Karpas-422 (cell line): ENCODE results near the gene CRYZL1. TPM values are rescaled to one million over a fixed set of nuclear protein-coding genes. Genes with fewer than 3 reads are reported as not detected.
A peak's percentile ranks its signal among the peaks of the same experiment; 100 is the strongest.

Experiments used
- DNase-seq: peaks from one replicate; pipeline ENCODE4 v3.0.0-alpha.2; 2015
- H2AFZ ChIP-seq: fragments of 200-600 bp; sonication (generic); 2 replicates; pipeline ENCODE4 v1.6.1; 2014; ENCODE audit warnings: antibody characterized with exemption, low read length, mixed read lengths
- H3K27ac ChIP-seq: fragments of 200-600 bp; sonication (generic); 2 replicates; pipeline ENCODE4 v1.5.1; 2014; ENCODE audit warnings: mild to moderate bottlenecking, low read length, moderate library complexity
- H3K27me3 ChIP-seq: fragments of 200-600 bp; sonication (generic); 2 replicates; pipeline ENCODE4 v1.6.1; 2014; ENCODE audit warnings: low read length, mixed read lengths
- H3K36me3 ChIP-seq: fragments of 200-600 bp; sonication (generic); 2 replicates; pipeline ENCODE4 v1.6.1; 2014; ENCODE audit warnings: low read length, mixed read lengths; ENCODE audit not compliant: insufficient read depth
- H3K4me1 ChIP-seq: fragments of 200-600 bp; sonication (generic); 2 replicates; pipeline ENCODE4 v1.6.1; 2014; ENCODE audit warnings: mild to moderate bottlenecking, low read length, mixed read lengths
- H3K4me2 ChIP-seq: fragments of 200-600 bp; sonication (generic); 2 replicates; pipeline ENCODE4 v1.6.1; 2014; ENCODE audit warnings: low read length, low read depth, mild to moderate bottlenecking; ENCODE audit not compliant: poor library complexity, severe bottlenecking
- H3K4me3 ChIP-seq: fragments of 200-600 bp; sonication (generic); 2 replicates; pipeline ENCODE4 v1.5.1; 2014; ENCODE audit warnings: mild to moderate bottlenecking, antibody characterized with exemption, low read length, mixed read lengths
- H3K79me2 ChIP-seq: fragments of 200-600 bp; sonication (generic); 2 replicates; pipeline ENCODE4 v1.6.1; 2014; ENCODE audit warnings: mild to moderate bottlenecking, low read length, mixed read lengths
- H3K9ac ChIP-seq: fragments of 200-600 bp; sonication (generic); 2 replicates; pipeline ENCODE4 v1.6.0; 2014; ENCODE audit warnings: low read length
- H3K9me2 ChIP-seq: fragments of 200-600 bp; sonication (generic), shearing (Covaris generic); replicated peaks from 2 replicates; pipeline ENCODE4 v1.6.0; 2014; ENCODE audit warnings: mild to moderate bottlenecking, low read length, moderate library complexity; ENCODE audit not compliant: insufficient read depth
- H3K9me3 ChIP-seq: fragments of 300-700, 200-600 bp; sonication (generic); 2 replicates; pipeline ENCODE4 v1.6.1; 2014; ENCODE audit warnings: low read length, mixed read lengths
- H4K20me1 ChIP-seq: fragments of 200-600 bp; sonication (generic); 2 replicates; pipeline ENCODE4 v1.6.1; 2014; ENCODE audit warnings: mild to moderate bottlenecking, antibody characterized with exemption, low read length, low read depth; ENCODE audit not compliant: insufficient read depth
- total RNA-seq: library from RNA; depleted of rRNA; stranded (reverse); fragments of >200 nt; shearing (Covaris generic); gene quantifications from 2 replicates; pipeline ENCODE4 v1.2.3, GENCODE V29; 2014; ENCODE audit warnings: low replicate concordance

Gene CRYZL1
- total RNA-seq, 1 experiment from 2014 or later: 43.6 TPM

DNA sequence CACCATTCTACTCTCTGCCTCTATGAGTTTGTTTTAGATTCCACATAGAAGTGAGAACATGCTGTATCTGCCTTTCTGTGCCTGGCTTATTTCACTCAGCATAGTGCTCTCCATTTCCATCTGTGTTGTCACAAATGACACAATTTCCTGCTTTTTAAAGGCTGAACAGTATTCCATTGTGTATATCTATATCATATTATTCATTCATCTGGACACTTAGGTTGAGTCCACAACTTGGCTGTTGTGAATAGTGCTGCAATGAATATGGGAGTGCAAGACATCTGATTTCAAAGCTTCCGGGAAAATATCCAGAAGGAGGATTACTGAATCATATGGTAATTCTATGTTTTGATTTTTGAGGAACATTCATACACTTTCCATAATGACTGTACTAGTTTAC, 33.0 kb downstream of the CRYZL1 start:
- DNase-seq: no peak
- H3K79me2 ChIP-seq: no peaks in the 10 kb centered on the region
- no peak overlapping the region for H3K4me3 ChIP-seq
- H4K20me1 ChIP-seq: no peaks in the 10 kb centered on the region
- no peaks in the 10 kb centered on the region for H3K9me2 ChIP-seq
- no peak overlapping the region for H2AFZ ChIP-seq
- no peak overlapping the region for H3K9ac ChIP-seq
- no peaks in the 10 kb centered on the region for H3K36me3 ChIP-seq
- no peak overlapping the region for H3K27ac ChIP-seq
- no peaks in the 10 kb centered on the region for H3K27me3 ChIP-seq
- H3K9me3 ChIP-seq: no peaks in the 10 kb centered on the region
- peaks cover 9% of the 10 kb centered on the region for H3K4me1 ChIP-seq
- no peak overlapping the region for H3K4me2 ChIP-seq

DNA sequence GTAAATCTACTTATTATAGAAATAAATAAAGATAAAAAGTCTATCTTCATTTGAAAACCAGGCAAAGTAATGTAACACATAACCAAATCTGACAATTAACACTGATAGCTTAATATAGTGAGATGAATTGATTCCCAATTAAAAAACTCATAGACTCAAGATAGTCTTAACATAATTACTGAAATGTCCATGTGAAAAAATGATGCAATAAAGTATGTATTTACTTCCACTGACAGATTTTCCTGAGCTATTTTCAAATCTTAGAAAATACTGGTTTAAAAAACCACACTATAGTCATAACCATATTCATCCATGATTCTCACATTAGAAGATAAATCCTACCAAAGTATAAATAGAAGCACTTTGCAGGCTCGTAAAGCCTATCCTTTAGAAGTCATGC, 43.5 kb downstream of the CRYZL1 start:
- Histone ChIP-seq H3K9me3 (no peaks in the 10 kb centered on the region), H4K20me1 (no peaks in the 10 kb centered on the region), H3K9me2 (no peaks in the 10 kb centered on the region), H3K36me3 (peaks cover 26% of the 10 kb centered on the region), H3K4me1 (no peaks in the 10 kb centered on the region), H3K27me3 (no peaks in the 10 kb centered on the region), H3K4me3 (no peak overlapping the region), H3K79me2 (no peaks in the 10 kb centered on the region), H3K4me2 (no peak overlapping the region), H3K9ac (no peak overlapping the region), H2AFZ (no peak overlapping the region), H3K27ac (no peak overlapping the region)
- no peak for DNase-seq

DNA sequence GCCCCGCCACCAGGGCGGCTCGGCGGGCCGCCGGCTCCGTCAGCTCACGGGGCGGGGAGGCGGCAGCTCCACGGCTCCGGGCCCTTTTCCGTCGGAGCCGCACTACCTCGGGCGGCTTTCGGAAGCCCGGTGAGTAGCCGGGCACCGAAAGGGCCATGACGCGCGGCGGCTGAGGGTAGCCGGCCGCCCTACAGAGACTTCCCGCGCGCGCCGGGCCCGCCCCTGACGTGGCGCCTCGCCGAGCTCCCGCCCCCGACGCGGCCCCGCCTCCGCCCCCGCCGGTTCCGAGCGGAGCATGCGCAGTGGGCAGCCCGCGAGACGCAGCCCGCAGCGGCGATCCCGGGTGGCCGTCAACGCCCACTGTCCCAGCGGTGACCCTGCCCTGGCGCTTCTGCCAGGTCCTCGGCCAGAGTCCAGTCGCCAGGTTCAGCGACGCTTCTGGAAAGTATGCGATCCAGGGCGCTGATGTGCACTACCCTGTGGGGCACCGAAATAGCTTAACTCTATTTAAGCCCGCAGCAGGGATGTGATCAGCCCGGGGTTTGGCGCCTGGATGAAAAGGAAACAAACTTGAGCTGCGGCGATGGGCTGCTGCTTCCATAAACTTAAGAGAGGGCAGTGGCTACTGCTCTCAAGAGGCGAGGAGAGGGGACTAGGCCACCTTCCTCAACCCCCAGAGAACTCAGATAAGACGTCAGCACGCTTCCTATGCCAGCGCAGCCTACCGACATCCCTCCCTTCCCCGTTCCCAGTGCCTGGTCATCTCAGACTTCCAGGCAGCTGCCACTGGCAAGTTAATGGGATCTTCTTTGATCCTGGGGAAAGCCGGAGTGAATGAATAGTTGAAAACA, 52.8 kb downstream of the CRYZL1 start, which contains the start of gene DONSON:
Gene DONSON (minus strand): TSS at position 200 of the 851 bp plus-strand sequence. CDS start 43 bp downstream, at position 157.
- Histone ChIP-seq H3K9me3 (no peaks in the 10 kb centered on the region), H3K9me2 (no peaks in the 10 kb centered on the region), H3K4me1 (peaks cover 19% of the 10 kb centered on the region), H3K9ac (peak within 1 kb of the TSS; percentile 95), H3K27ac (peak within 1 kb of the TSS; percentile 45; the same call in 1 of the 2 replicates), H3K79me2 (peaks cover 33% of the 10 kb centered on the region), H2AFZ (peak within 1 kb of the TSS; percentile 90), H4K20me1 (no peaks in the 10 kb centered on the region), H3K4me3 (peak within 1 kb of the TSS; percentile 96), H3K36me3 (peaks cover 10% of the 10 kb centered on the region; the same call in 1 of the 2 replicates), H3K4me2 (peak within 1 kb of the TSS; percentile 90), H3K27me3 (no peaks in the 10 kb centered on the region)
- peak; percentile 94 for DNase-seq

DNA sequence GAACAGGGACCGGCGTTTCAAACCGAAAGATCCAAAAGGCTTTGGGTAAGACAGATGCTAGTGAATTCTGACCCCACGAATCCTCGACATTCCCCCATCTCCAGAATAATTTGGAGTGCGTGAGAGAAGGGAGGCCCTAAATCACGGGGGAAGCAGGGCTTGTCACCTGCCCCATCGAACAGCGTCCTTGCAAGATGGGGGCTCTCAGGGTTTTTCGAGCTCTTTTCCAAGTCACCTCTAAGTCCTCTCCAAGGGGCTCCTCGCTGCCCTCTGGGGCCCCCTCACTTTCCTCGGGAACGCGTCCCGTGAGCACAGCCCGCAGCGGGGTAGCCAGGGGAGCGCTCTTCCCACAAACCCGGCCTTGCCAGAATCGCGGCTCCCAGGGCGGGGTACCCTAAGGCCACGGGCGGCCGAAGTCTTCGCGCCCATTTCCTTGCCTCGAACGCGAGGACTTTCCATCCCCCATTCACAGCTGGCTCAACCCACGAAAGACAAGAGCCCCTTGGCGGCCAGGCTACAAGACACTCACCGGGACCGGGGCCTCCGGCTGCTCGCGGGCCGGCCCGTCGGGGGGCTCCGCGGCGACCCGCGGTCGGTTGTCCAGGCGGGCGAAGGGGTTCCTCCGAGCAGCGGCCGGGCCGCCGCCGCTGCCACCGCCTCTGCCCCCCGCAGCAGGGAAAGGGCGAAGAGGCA, 53.6 kb downstream of the CRYZL1 start:
- Histone ChIP-seq H3K4me2 (peak overlapping the region; percentile 90), H3K27me3 (no peaks in the 10 kb centered on the region), H3K4me1 (peaks cover 19% of the 10 kb centered on the region), H3K9ac (peak overlapping the region; percentile 95), H3K4me3 (peak overlapping the region; percentile 96), H2AFZ (peak overlapping the region; percentile 9; the same call in 1 of the 2 replicates), H3K36me3 (peaks cover 10% of the 10 kb centered on the region; the same call in 1 of the 2 replicates), H4K20me1 (no peaks in the 10 kb centered on the region), H3K79me2 (peaks cover 33% of the 10 kb centered on the region), H3K9me2 (no peaks in the 10 kb centered on the region), H3K9me3 (no peaks in the 10 kb centered on the region), H3K27ac (peak overlapping the region; percentile 45; the same call in 1 of the 2 replicates)
- DNase-seq: peak; percentile 73

GRCh38 chr21:33586927-33587326, 54.6 kb downstream of the CRYZL1 start:
- Histone ChIP-seq H3K4me2 (peak overlapping the region; percentile 90), H3K36me3 (peaks cover 17% of the 10 kb centered on the region; the same call in 1 of the 2 replicates), H3K79me2 (peaks cover 33% of the 10 kb centered on the region), H3K4me3 (peak overlapping the region; percentile 96), H3K27ac (no peak overlapping the region), H3K9me2 (no peaks in the 10 kb centered on the region), H3K27me3 (no peaks in the 10 kb centered on the region), H3K9me3 (no peaks in the 10 kb centered on the region), H3K9ac (peak overlapping the region; percentile 95), H3K4me1 (peaks cover 19% of the 10 kb centered on the region), H2AFZ (no peak overlapping the region), H4K20me1 (no peaks in the 10 kb centered on the region)
- no peak for DNase-seq

- Histone ChIP-seq H3K27ac (no peak overlapping the region), H3K79me2 (peaks cover 33% of the 10 kb centered on the region), H3K4me3 (no peak overlapping the region), H3K36me3 (peaks cover 17% of the 10 kb centered on the region; the same call in 1 of the 2 replicates), H3K27me3 (no peaks in the 10 kb centered on the region), H3K9me2 (no peaks in the 10 kb centered on the region), H4K20me1 (no peaks in the 10 kb centered on the region), H3K4me2 (no peak overlapping the region), H3K4me1 (peaks cover 18% of the 10 kb centered on the region), H2AFZ (no peak overlapping the region), H3K9ac (no peak overlapping the region), H3K9me3 (no peaks in the 10 kb centered on the region)
- no peak for DNase-seq
These were observed 57.1 kb downstream of the CRYZL1 start for GRCh38 chr21:33584455-33584854.

GRCh38 chr21:33578959-33579542, 62.5 kb downstream of the CRYZL1 start:
- Histone ChIP-seq H3K79me2 (0 out of 2 replicates have a peak, but pooled peaks cover 4% of the 10 kb centered on the region), H3K4me3 (no peak overlapping the region), H3K27ac (peak overlapping the region; percentile 55), H4K20me1 (no peaks in the 10 kb centered on the region), H3K9me2 (no peaks in the 10 kb centered on the region), H3K9ac (no peak overlapping the region), H3K4me2 (no peak overlapping the region), H3K36me3 (peaks cover 54% of the 10 kb centered on the region; the same call in 1 of the 2 replicates), H2AFZ (no peak overlapping the region), H3K27me3 (no peaks in the 10 kb centered on the region), H3K4me1 (no peaks in the 10 kb centered on the region), H3K9me3 (no peaks in the 10 kb centered on the region)
- no peak for DNase-seq
